ENCODE data around the gene SNTA1. TPM values are rescaled to one million over a fixed set of nuclear protein-coding genes. Genes with fewer than 3 reads are reported as not detected.
"Not testable (repeated sequence)": the region's sequence is repeated elsewhere in the genome, so short reads cannot be mapped to it uniquely, and the experiment has no call there.

Gene SNTA1
- polyA plus RNA-seq, 1 donor = 37.6 TPM

DNA sequence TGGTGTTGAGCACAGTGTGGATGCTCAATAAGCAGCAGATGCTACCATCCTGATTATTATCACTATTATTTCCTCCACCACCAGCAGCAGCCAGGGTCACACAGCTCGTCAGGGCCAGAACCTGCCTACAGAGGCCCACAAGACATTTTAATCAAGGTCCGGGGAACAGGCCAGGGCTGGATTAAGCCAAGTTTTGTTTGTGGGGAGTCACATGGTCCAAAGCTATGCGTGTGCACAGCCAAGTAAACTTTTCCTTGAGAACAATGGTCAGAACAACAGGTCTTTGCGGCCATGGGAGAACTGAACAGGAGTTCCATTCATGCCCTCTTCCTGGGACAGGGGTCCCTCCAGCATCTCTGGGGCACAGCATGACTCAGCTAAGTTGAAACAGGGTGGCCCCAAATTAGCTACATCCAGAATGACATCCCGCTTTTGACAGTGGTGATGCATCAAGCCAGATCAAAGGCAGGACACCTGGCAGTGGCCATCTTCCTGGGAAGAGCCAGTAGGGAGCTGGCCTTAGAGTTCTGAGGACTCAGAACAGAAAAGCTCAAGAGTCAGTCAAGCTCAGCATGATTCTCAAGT lies 11.7 kb downstream of the SNTA1 start:
- DNase-seq (ENCODE audit: low read depth) = no peak

- not testable (repeated sequence) for DNase-seq (ENCODE audit: low read depth)
Observed at GRCh38 chr20:33423875-33424274, 19.7 kb downstream of the SNTA1 start.

DNA sequence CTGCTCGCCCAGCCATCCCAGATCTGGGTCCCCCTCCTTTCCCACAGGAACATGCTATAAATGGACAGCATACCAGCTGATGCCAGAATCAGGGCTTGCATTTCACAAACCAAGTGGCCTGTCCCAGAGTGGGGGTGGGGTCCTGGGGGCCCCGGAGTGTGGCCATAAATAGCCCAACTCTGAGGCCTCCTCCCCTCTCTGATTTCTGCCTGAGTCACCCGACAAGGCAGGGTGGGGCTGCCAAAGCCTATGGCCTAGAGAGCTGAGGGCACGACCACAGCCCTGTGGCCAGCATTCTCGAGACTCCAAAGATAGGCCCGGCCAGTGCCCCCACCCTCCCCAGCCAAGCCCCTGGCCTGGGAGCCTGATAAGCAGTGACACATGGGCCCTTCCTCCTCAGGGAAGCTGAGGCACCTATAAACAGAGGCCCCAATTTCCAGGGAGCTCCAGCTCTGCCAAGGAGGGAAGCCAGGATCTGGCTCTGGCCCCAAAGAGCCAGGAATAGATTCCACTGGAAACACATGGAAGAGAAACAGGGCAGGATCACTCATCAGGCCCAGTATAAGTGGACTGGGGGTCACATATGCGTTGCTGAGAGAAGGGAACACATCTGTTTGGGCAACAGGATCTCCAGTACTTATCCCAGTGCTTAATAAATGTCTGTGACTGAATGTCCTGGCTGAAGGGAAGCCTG lies 20.3 kb downstream of the SNTA1 start:
- DNase-seq (ENCODE audit: low read depth) = no peak

DNA sequence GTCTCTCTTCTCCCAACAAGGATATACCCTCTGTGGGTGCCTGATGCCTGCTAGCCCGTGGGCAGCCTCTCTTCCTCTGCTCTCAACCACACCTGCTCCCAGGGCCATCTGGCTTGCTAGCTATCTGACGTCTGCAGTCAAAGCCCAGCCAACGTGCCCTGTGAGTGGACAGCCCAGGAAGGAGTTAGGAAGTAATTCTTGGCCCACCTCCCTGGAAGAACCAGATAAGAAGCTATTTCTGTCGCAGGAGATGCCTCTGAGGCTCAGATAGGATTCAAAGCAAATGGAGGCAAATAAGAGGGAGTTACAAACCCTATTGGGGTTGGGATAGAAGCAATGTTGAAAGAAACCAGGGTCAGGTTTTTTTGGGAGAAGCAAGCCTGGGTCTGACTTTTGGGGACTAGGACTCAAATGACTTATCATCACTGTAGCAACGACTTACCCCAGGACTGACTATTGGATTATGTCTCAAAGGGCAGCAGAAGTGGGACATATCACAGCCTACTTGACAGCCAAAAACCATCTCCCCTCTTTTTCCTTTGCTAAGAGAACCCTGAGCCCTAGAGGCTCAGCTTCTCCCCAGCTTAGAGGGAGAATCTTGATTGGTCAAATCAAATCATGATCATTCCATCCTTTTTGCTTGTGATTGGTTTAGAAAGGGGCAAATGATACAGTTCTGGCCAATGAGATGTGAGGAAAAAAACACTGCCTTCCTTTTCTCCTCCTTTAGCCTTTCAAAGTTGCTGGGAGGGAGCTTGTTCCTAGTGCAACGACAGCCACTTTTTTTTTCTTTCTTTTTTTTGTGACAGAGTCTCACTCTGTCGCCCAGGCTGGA lies 24.2 kb downstream of the SNTA1 start:
- DNase-seq (ENCODE audit: low read depth) = no peak

- no peak for DNase-seq (ENCODE audit: low read depth)
Observed at GRCh38 chr20:33418033-33418432, 25.5 kb downstream of the SNTA1 start.

DNA sequence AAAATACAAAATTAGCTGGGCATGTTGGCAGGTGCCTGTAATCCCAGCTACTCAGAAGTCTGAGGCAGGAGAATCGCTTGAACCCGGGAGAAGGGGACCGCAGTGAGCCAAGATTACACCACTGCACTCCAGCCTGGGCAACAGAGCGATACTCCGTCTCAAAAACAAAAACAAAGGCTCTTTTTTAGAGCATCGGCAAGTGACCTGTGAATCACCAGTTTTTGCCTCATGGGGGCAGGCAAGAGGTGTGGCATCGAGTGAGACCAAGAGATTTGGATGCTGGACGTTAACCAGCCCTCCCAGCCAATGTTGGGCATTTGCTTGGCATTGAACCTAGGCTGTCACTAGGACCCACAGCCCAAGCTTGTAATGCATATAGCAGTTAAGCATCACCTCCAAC lies 27.6 kb downstream of the SNTA1 start:
- DNase-seq (ENCODE audit: low read depth) = no peak

GRCh38 chr20:33412484-33412838 lies 31.1 kb downstream of the SNTA1 start:
- DNase-seq (ENCODE audit: low read depth) = no peak

- no peak for DNase-seq (ENCODE audit: low read depth)
Observed at GRCh38 chr20:33411711-33412483, 31.7 kb downstream of the SNTA1 start.

- no peak for DNase-seq (ENCODE audit: low read depth)
Observed at GRCh38 chr20:33411242-33411641, 32.3 kb downstream of the SNTA1 start.

DNA sequence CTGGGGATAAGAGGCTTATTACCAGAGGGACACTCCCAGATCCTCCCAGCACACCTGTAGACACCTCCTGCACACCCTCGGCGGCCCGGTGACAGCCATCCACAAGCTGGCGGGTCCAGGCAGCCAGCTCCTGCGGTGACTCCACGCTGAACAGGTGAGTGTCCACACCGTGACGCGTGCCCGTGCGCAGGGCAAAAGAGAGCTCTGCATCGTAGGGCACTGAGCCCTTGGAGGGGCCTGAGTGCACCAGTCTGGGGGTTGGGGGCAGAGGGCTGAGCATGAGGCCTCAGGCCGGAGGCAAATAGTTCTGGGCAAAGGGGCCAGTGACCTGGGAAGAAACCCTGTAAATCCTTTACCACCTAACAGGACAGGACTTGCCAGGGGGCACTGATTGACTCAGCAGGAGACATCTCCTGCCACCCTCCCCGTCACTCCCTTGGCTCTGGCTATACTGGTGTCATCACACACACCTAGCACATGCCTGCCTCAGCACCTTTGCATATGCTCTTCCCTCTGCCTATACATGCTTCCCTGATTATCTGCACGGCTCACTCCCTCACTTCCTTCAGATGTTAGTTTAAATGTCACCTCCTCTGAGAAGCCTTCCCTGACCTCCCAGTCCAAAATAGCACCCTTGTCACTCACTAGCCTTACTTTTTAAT lies 33.4 kb downstream of the SNTA1 start:
- DNase-seq (ENCODE audit: low read depth) = no peak

DNA sequence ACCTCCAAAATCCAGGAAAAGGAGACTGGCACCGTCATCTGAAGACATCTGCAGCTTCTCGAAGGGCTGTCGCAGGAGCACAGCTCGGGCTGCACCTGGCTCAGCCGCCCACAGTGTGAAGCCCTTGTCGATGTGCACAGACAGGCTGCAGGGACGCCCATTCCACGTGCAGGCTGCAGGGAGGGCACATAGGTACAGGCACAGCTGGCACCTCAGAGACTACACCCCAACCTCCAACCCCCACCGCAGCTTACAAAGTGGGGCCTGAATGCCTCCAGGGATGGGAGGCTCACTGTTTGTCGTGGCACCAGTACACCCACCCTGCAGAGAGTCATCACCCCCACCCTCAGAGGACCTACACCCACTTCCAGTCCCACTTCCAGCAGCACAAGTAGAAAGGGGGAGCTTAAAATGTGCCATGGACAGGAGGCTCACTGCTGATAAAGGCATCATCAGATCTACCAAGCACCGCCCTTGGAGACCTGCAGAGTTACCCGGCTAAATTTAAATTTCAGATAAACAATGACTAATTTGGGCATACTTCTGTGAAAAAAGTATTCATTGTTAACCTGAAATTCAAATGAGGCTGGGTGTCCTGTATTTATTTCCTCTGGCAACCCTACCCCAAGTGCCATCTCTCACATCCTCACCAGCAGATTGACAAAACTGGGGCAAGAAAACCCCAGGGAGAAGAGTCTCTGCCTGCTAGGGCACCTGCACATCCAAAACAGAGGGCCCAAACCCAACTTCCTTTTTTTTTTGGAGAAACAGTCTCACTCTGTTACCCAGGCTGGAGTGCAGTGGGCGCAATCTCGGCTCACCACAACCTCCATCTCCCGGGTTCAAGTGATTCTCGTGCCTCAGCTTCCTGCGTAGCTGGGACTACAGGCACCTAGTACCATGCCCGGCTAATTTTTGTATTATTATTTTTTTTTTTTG lies 34.6 kb downstream of the SNTA1 start:
- no peak for DNase-seq (ENCODE audit: low read depth)

GRCh38 chr20:33408313-33408712 lies 35.2 kb downstream of the SNTA1 start:
- no peak for DNase-seq (ENCODE audit: low read depth)

DNA sequence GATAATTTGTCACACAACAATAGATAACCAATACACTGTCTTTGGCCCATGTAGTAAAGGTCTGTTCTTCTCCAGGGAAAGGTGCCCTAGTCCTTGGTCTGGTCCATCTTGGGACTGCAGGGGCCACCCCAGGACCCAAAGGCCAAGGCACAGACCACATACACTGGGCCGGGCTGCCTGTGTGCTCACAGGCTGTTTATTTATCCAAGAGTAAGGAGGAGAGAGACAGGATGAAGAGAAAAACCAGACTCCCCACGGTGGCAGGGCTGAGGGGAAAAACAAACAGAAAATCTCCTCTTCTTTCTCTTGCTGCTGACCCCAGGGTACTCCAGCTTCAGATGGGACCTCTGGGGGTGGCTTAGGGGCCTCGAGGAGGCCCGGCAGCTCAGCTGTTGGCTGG lies 35.8 kb downstream of the SNTA1 start:
- no peak for DNase-seq (ENCODE audit: low read depth)

GRCh38 chr20:33407251-33407650 lies 36.3 kb downstream of the SNTA1 start:
- DNase-seq (ENCODE audit: low read depth) = no peak

DNA sequence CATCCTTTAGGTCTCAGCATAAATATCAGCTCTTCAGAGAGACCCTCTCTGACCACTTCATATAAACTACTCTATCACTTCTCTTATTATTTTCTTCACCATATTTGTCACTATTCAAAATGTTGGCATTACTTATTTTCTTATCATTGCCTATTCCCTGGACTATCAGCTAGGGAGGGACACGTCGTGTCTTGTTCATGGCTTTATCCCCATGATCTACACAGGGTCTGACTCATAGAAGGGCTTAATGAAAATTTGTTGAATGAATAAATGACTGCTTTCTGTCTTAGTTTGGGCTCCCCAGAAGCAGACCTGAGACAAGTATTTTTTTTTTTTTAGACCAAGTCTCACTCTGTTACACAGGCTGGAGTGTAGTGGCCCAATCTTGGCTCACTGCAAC lies 39.3 kb downstream of the SNTA1 start:
- DNase-seq (ENCODE audit: low read depth) = no peak

GRCh38 chr20:33401921-33402369 lies 41.6 kb downstream of the SNTA1 start:
- no peak for DNase-seq (ENCODE audit: low read depth)

DNA sequence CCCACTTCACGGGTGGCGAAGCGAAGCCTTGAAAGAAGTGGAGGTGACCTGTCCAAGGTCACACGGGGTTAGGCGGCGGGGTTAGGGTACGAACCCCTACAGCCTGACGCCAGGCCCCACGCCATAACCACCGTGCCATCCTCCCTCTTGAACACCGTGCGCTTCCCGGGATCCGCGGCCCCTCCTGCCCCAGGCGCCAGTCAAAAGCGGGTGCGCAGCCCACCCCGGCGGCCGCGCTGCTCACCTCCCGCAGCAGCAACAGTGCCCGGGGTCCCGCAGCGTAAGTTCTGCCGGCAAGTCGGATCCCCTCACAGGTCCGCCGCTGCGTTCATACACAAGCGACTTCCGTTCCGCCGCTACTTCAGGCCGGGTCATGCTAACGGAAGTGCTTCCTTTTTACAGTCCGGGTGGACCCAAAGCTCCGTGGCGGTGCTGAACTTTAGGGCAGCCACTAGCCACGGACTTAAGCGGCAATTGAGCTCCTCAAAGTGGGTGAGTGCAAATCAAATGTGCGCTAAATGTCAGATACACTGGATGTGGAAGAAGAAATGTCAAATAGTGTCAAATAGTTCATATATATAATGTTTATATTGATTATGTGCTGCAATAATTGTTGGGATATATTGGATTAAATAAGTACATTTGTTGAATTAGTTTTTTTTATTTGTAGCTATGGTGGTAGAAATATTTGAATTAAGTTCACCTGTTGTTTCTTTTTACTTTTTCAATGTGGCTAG lies 42.2 kb downstream of the SNTA1 start, which contains the start of gene CDK5RAP1:
Gene CDK5RAP1, minus strand, starts transcription at position 336 of the 737 bp plus-strand sequence. CDS start 4,455 bp downstream, outside the sequence.
- DNase-seq (ENCODE audit: low read depth) = peak; percentile 72

DNA sequence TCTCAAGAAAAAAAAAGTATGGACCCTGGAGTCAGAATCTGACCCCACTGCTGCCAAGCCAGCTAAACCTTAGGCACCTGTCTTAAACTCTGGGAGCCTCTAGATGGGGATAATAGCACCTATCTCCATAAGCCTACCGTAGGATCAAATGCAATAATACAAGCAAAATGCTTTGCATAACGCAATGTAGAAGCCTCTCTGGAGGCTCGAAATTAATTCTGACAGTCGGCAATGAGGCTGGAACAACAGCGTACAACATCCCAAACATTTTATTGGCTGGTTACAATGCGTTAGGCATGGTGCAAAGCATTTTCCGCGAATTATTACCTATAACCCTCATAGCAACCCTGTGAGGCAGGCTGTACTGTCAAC lies 42.8 kb downstream of the SNTA1 start:
- DNase-seq (ENCODE audit: low read depth) = no peak

DNA sequence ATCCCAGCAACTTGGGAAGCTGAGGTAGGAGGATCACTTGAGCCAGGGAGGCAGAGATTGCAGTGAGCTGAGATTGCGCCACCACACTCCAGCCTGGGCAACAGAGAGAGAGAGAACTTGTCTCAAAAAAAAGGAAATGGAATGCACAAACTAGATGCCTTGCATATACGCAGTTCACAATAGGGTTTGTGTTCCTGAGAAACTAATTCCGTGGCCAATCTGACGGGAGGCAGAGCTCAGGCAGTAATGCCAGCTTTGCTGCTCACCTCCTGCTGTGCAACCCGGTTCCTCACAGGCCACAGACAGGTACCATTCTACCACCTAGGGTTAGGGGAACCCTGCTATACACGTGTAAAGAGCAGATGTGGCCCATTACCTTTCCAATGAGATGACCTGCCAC lies 43.6 kb downstream of the SNTA1 start:
- no peak for DNase-seq (ENCODE audit: low read depth)

DNA sequence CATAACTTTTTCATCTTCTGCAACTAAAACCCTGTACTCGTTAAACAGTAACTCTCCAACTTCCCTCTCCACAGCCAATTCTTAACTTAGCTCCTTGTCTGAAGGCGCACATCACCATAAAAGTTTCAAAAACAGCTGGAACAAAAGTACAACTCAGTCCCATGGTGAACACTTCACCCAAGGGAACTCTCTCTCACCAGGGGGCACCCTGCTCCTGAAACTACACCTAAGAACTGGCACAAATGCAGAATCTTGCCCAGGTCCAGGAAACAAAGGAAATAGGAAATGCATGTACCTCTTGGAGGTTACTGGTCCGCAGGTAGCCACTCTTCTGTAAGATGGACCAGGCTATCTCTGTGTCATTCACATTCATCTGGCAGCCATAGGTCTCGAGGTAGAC lies 48.8 kb downstream of the SNTA1 start:
- DNase-seq (ENCODE audit: low read depth) = no peak

Data from forelimb muscle (tissue), 1 donor.